Activated T-helper 2 cell treated with anti-CD3 and anti-CD28 coated beads, Interferon-gamma antibody, Interleukin-2, Interleukin-4, amounts not matched to agents 10 μg/mL and 5 μg/mL and 100 μg/mL, durations not matched to agents 14 hours and 24 hours and 36 hours (primary cell): ENCODE measurements around the gene PLXNA3. TPM values are rescaled to one million over a fixed set of nuclear protein-coding genes. Genes with fewer than 3 reads are reported as not detected.

Experiments used
- DNase-seq: peaks from one replicate; pipeline ENCODE4 v3.0.0; 2021; ENCODE audit warnings: low spot score
- H3K27ac Mint-ChIP-seq: one replicate; pipeline ENCODE4 v1.8.0; 2021; ENCODE audit warnings: mixed read lengths
- H3K27me3 Mint-ChIP-seq: one replicate; pipeline ENCODE4 v1.8.0; 2021; ENCODE audit warnings: low read depth, mixed read lengths
- H3K36me3 Mint-ChIP-seq: one replicate; pipeline ENCODE4 v1.8.0; 2021; ENCODE audit warnings: low read depth, mixed read lengths
- H3K4me1 Mint-ChIP-seq: one replicate; pipeline ENCODE4 v1.8.0; 2021; ENCODE audit warnings: low read depth, mixed read lengths
- H3K4me3 Mint-ChIP-seq: one replicate; pipeline ENCODE4 v1.8.0; 2021; ENCODE audit warnings: low read depth, mild to moderate bottlenecking, moderate library complexity, mixed read lengths
- H3K9me3 Mint-ChIP-seq: one replicate; pipeline ENCODE4 v1.8.0; 2021; ENCODE audit warnings: mixed read lengths
- intact Hi-C: fragments of 100-400 bp; cut with micrococcal nuclease; formaldehyde crosslinking; loops from one replicate; pipeline ENCODE4 v1.15.1; 2023
- total RNA-seq: library from RNA; stranded (reverse); gene quantifications from 2 replicates; pipeline ENCODE4 v1.2.3, GENCODE V29; 2022

Gene PLXNA3
- total RNA-seq, 1 donor from 2014 or later = 62.5 TPM

- no peak for DNase-seq
- Mint-ChIP-seq H3K4me3 (no peak overlapping the region), H3K9me3 (no peaks in the 10 kb centered on the region), H3K27me3 (no peaks in the 10 kb centered on the region), H3K4me1 (no peaks in the 10 kb centered on the region), H3K27ac (no peak overlapping the region), H3K36me3 (peaks cover 38% of the 10 kb centered on the region)
- intact Hi-C loops = no loop called here
Observed at GRCh38 chrX:154449618-154450017, 8.5 kb upstream of the PLXNA3 start.

- H3K36me3 Mint-ChIP-seq = peaks cover 38% of the 10 kb centered on the region
- DNase-seq = no peak
- no peaks in the 10 kb centered on the region for H3K4me1 Mint-ChIP-seq
- H3K27ac Mint-ChIP-seq = no peak overlapping the region
- H3K9me3 Mint-ChIP-seq = no peaks in the 10 kb centered on the region
- H3K4me3 Mint-ChIP-seq = no peak overlapping the region
- intact Hi-C loops = no loop called here
- H3K27me3 Mint-ChIP-seq = no peaks in the 10 kb centered on the region
Observed at GRCh38 chrX:154450312-154450711, 7.8 kb upstream of the PLXNA3 start.

GRCh38 chrX:154452823-154453222 lies 5.3 kb upstream of the PLXNA3 start:
- intact Hi-C loops = no loop called here
- peaks cover 24% of the 10 kb centered on the region for H3K36me3 Mint-ChIP-seq
- no peak overlapping the region for H3K27ac Mint-ChIP-seq
- no peaks in the 10 kb centered on the region for H3K27me3 Mint-ChIP-seq
- H3K4me1 Mint-ChIP-seq = peaks cover 3% of the 10 kb centered on the region
- H3K9me3 Mint-ChIP-seq = no peaks in the 10 kb centered on the region
- no peak overlapping the region for H3K4me3 Mint-ChIP-seq
- DNase-seq = no peak

- peak; percentile 33 for DNase-seq
- Mint-ChIP-seq H3K36me3 (peaks cover 16% of the 10 kb centered on the region), H3K27me3 (no peaks in the 10 kb centered on the region), H3K9me3 (no peaks in the 10 kb centered on the region), H3K27ac (peak overlapping the region; percentile 97), H3K4me3 (peak overlapping the region; percentile 98), H3K4me1 (peaks cover 5% of the 10 kb centered on the region)
- intact Hi-C loops = no loop called here
Observed at GRCh38 chrX:154457491-154458115, 478 bp upstream of the PLXNA3 start.

GRCh38 chrX:154458954-154459778 lies 1.1 kb downstream of the PLXNA3 start:
- no peak for DNase-seq
- H3K27ac Mint-ChIP-seq = peak overlapping the region; percentile 62
- no peaks in the 10 kb centered on the region for H3K27me3 Mint-ChIP-seq
- peaks cover 5% of the 10 kb centered on the region for H3K4me1 Mint-ChIP-seq
- H3K9me3 Mint-ChIP-seq = no peaks in the 10 kb centered on the region
- H3K4me3 Mint-ChIP-seq = peak overlapping the region; percentile 83
- intact Hi-C loops = no loop called here
- peaks cover 14% of the 10 kb centered on the region for H3K36me3 Mint-ChIP-seq

GRCh38 chrX:154459832-154460231 lies 1.8 kb downstream of the PLXNA3 start:
- H3K4me3 Mint-ChIP-seq = peak overlapping the region; percentile 51
- no peaks in the 10 kb centered on the region for H3K27me3 Mint-ChIP-seq
- H3K9me3 Mint-ChIP-seq = no peaks in the 10 kb centered on the region
- intact Hi-C loops = no loop called here
- DNase-seq = no peak
- peaks cover 5% of the 10 kb centered on the region for H3K4me1 Mint-ChIP-seq
- no peak overlapping the region for H3K27ac Mint-ChIP-seq
- peaks cover 9% of the 10 kb centered on the region for H3K36me3 Mint-ChIP-seq

GRCh38 chrX:154460326-154460725 lies 2.2 kb downstream of the PLXNA3 start:
- Mint-ChIP-seq H3K27ac (no peak overlapping the region), H3K4me1 (peaks cover 5% of the 10 kb centered on the region), H3K9me3 (no peaks in the 10 kb centered on the region), H3K4me3 (peak overlapping the region; percentile 51), H3K36me3 (peaks cover 9% of the 10 kb centered on the region), H3K27me3 (no peaks in the 10 kb centered on the region)
- DNase-seq = no peak
- intact Hi-C loops = no loop called here

- Mint-ChIP-seq H3K27me3 (no peaks in the 10 kb centered on the region), H3K9me3 (no peaks in the 10 kb centered on the region), H3K36me3 (peaks cover 9% of the 10 kb centered on the region), H3K27ac (no peak overlapping the region), H3K4me3 (no peak overlapping the region), H3K4me1 (peaks cover 3% of the 10 kb centered on the region)
- DNase-seq = no peak
- intact Hi-C loops = no loop called here
Observed at GRCh38 chrX:154462396-154462795, 4.3 kb downstream of the PLXNA3 start.

GRCh38 chrX:154463611-154464220 lies 5.6 kb downstream of the PLXNA3 start:
- Mint-ChIP-seq H3K9me3 (no peaks in the 10 kb centered on the region), H3K27me3 (no peaks in the 10 kb centered on the region), H3K4me3 (no peak overlapping the region), H3K4me1 (peaks cover 2% of the 10 kb centered on the region), H3K36me3 (peaks cover 11% of the 10 kb centered on the region), H3K27ac (no peak overlapping the region)
- DNase-seq = no peak
- intact Hi-C loops = no loop called here

GRCh38 chrX:154464806-154465365 lies 6.8 kb downstream of the PLXNA3 start:
- intact Hi-C loops = no loop called here
- H3K27ac Mint-ChIP-seq = no peak overlapping the region
- no peaks in the 10 kb centered on the region for H3K9me3 Mint-ChIP-seq
- H3K4me3 Mint-ChIP-seq = no peak overlapping the region
- no peaks in the 10 kb centered on the region for H3K27me3 Mint-ChIP-seq
- H3K36me3 Mint-ChIP-seq = peaks cover 14% of the 10 kb centered on the region
- H3K4me1 Mint-ChIP-seq = no peaks in the 10 kb centered on the region
- DNase-seq = no peak

- Mint-ChIP-seq H3K27ac (no peak overlapping the region), H3K27me3 (no peaks in the 10 kb centered on the region), H3K36me3 (peaks cover 18% of the 10 kb centered on the region), H3K9me3 (no peaks in the 10 kb centered on the region), H3K4me1 (no peaks in the 10 kb centered on the region), H3K4me3 (no peak overlapping the region)
- intact Hi-C loops = no loop called here
- DNase-seq = no peak
Observed at GRCh38 chrX:154465601-154466000, 7.5 kb downstream of the PLXNA3 start.

- no peak overlapping the region for H3K4me3 Mint-ChIP-seq
Observed at GRCh38 chrX:154466036-154466435, 8.0 kb downstream of the PLXNA3 start.

GRCh38 chrX:154466907-154467306 lies 8.8 kb downstream of the PLXNA3 start:
- intact Hi-C loops = no loop called here
- Mint-ChIP-seq H3K4me1 (no peaks in the 10 kb centered on the region), H3K27ac (no peak overlapping the region), H3K4me3 (no peak overlapping the region), H3K9me3 (no peaks in the 10 kb centered on the region), H3K36me3 (peaks cover 23% of the 10 kb centered on the region), H3K27me3 (no peaks in the 10 kb centered on the region)
- no peak for DNase-seq

More at GRCh38 chrX:154466036-154466435, 8.0 kb downstream of the PLXNA3 start:
- intact Hi-C loops = no loop called here
- Mint-ChIP-seq H3K27ac (no peak overlapping the region), H3K36me3 (peaks cover 20% of the 10 kb centered on the region), H3K9me3 (no peaks in the 10 kb centered on the region), H3K4me1 (no peaks in the 10 kb centered on the region), H3K27me3 (no peaks in the 10 kb centered on the region)
- DNase-seq = no peak
